Stimulated activated CD4-positive, alpha-beta T cell treated with anti-CD3 and anti-CD28 coated beads, Interleukin-4, amount 100 ng/mL, for 1 hour (primary cell): ENCODE results near the gene B4GALT5.
"Not testable (repeated sequence)": the region's sequence is repeated elsewhere in the genome, so short reads cannot be mapped to it uniquely, and the experiment has no call there.

Experiments
- DNase-seq: peaks from one replicate; pipeline ENCODE4 v3.0.0-alpha.2; 2020

The B4GALT5 gene

GRCh38 chr20:49727894-49728885, 14.5 kb upstream of the B4GALT5 start:
- DNase-seq = no peak

GRCh38 chr20:49727478-49727877, 13.8 kb upstream of the B4GALT5 start:
- no peak for DNase-seq

- DNase-seq = no peak
Measured at GRCh38 chr20:49725694-49726093, 12.0 kb upstream of the B4GALT5 start.

GRCh38 chr20:49725224-49725606, 11.5 kb upstream of the B4GALT5 start:
- DNase-seq = not testable (repeated sequence)

- DNase-seq = no peak
Measured at GRCh38 chr20:49724408-49725223, 10.9 kb upstream of the B4GALT5 start.

- DNase-seq = not testable (repeated sequence)
Measured at GRCh38 chr20:49723758-49724157, 10.1 kb upstream of the B4GALT5 start.

- DNase-seq = not testable (repeated sequence)
Measured at GRCh38 chr20:49721326-49721725, 7.6 kb upstream of the B4GALT5 start.

- no peak for DNase-seq
Measured at GRCh38 chr20:49715466-49715865, 1.8 kb upstream of the B4GALT5 start.

GRCh38 chr20:49712996-49713752, 504 bp downstream of the B4GALT5 start:
- DNase-seq = peak; percentile 28

GRCh38 chr20:49712646-49712995, 1.1 kb downstream of the B4GALT5 start:
- no peak for DNase-seq

- no peak for DNase-seq
Measured at GRCh38 chr20:49712118-49712517, 1.6 kb downstream of the B4GALT5 start.

GRCh38 chr20:49711667-49711987, 2.1 kb downstream of the B4GALT5 start:
- DNase-seq = no peak

- no peak for DNase-seq
Measured at GRCh38 chr20:49710971-49711666, 2.6 kb downstream of the B4GALT5 start.

- no peak for DNase-seq
Measured at GRCh38 chr20:49707118-49707517, 6.6 kb downstream of the B4GALT5 start.

- DNase-seq = no peak
Measured at GRCh38 chr20:49706630-49707091, 7.0 kb downstream of the B4GALT5 start.

GRCh38 chr20:49705893-49706292, 7.8 kb downstream of the B4GALT5 start:
- DNase-seq = not testable (repeated sequence)

GRCh38 chr20:49705358-49705757, 8.3 kb downstream of the B4GALT5 start:
- no peak for DNase-seq

GRCh38 chr20:49704932-49705336, 8.7 kb downstream of the B4GALT5 start:
- DNase-seq = no peak

GRCh38 chr20:49701916-49702315, 11.8 kb downstream of the B4GALT5 start:
- no peak for DNase-seq

GRCh38 chr20:49701241-49701790, 12.4 kb downstream of the B4GALT5 start:
- DNase-seq = peak; percentile 26

- DNase-seq = no peak
Measured at GRCh38 chr20:49700411-49701185, 13.1 kb downstream of the B4GALT5 start.
